GM10266 (cell line): Measurements from ENCODE around the gene DIP2C.

Source experiments
- DNase-seq: peaks from one replicate; pipeline ENCODE4 v3.0.0; 2012; ENCODE audit errors: extremely low spot score
- TF ChIP-seq, protein P1 (sequence below): IDR thresholded peaks from 2 replicates; pipeline ENCODE4 v1.5.1; 2012; ENCODE audit warnings: mild to moderate bottlenecking, low read depth; ENCODE audit not compliant: control insufficient read depth, insufficient read depth; ENCODE audit errors: missing control alignments

Gene DIP2C

DNA sequence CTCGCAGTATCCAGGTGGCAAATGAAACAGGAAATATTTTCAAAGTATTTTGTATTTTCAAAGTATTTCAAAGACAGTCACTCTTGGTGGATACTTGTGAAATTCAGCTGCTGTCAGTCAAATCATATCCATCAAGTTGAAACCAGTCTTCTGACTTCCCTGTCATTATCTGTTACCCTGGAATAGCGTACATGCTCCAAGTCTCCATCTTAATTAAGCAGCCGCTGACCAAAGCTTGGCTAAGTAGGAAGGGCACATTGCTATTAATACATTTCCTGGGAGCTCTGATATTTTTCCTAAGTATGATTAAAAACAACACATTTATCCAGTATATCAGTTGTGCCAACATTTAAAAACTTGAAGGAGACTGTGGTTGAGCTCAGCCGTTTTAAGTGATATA lies 442.0 kb downstream of the DIP2C start:
- TF ChIP-seq, protein P1, sequence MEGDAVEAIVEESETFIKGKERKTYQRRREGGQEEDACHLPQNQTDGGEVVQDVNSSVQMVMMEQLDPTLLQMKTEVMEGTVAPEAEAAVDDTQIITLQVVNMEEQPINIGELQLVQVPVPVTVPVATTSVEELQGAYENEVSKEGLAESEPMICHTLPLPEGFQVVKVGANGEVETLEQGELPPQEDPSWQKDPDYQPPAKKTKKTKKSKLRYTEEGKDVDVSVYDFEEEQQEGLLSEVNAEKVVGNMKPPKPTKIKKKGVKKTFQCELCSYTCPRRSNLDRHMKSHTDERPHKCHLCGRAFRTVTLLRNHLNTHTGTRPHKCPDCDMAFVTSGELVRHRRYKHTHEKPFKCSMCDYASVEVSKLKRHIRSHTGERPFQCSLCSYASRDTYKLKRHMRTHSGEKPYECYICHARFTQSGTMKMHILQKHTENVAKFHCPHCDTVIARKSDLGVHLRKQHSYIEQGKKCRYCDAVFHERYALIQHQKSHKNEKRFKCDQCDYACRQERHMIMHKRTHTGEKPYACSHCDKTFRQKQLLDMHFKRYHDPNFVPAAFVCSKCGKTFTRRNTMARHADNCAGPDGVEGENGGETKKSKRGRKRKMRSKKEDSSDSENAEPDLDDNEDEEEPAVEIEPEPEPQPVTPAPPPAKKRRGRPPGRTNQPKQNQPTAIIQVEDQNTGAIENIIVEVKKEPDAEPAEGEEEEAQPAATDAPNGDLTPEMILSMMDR: no peak
- DNase-seq: no peak

DNA sequence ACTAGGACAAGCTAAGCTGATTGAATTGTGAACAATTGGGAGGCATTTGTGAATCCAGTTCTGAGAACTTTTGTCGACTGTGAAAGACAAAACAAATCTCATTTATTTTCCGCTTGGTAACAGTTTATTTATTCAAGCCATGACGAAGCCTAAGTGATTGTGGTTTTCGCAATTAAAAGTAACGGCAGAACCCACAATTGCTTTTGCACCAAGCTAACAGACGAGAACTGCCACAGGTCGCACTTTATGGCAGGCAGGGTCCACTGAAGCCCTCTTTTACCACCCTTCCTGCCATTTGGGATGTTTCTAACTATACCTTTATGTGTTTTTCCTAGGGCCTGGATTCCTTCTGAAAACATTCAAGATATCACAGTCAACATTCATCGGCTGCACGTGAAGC lies 443.0 kb downstream of the DIP2C start:
- no peak for DNase-seq
- TF ChIP-seq, protein P1: no peak

DNA sequence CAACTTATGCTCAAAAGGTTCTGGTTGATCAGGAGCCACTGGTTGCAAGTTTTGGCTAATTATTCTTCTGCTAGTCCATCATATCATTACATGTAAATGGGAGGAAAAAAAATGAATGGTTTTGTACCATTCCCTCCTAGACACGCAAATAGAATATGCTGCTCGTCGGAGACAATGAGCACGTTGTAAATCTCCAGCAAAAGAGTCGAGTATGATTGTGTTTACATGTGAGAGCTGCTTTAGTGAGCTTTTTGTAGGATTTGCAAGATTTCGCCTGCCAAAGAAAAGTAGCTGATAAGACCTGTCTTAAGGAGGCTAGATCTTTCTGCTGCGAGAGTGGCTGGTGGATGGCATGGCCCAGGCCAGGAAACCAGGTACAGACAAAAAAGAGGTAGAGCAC lies 445.2 kb downstream of the DIP2C start:
- TF ChIP-seq, protein P1: no peak
- no peak for DNase-seq

DNA sequence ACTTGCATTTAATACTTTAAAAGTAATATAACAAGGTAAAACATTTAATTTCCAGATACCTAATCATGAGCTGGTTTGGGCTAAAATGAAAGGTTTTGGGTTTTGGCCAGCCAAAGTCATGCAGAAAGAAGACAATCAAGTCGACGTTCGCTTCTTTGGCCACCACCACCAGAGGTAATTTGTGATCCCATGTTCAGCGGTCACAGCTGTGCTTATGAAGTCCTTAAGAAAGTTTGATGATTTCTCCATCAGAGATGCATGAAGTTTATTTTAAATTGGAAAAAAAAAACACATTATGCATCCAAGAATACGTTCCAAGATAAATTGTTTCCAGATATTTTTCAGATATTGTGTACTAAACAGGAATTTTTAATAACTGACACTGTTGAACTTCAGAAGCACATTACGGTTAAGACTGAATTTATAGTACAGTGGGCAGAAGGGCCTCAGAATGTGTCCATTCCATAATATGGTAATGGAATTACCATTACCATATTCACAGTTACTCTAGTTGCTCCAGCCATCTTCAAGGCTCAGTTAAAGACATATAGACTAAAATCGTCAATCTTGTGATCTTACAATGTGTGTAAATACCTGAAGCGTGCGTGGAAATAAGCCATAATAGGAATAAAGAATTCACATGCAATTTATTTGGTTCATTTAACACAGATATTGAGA lies 447.4 kb downstream of the DIP2C start:
- TF ChIP-seq, protein P1: no peak
- no peak for DNase-seq

DNA sequence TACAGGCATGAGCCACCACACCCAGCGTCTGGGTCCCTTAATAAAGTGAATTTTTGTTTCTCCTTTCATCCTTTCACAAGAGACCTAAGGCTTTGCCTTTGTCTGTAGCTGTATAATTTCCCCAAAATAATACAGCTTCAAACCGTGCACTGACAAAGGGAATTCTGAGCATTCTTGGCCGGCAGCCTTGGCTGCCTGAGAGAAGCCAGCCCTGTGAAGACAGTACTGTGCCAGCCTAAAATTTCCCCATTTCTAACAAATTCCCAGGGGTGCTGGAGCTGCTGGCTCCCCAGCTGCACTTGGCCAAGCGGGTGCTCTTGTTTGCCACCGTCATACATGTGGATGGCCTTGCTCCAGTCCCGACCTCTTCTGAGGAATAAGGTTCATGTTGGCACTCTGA lies 448.0 kb downstream of the DIP2C start:
- DNase-seq: no peak
- TF ChIP-seq, protein P1: no peak

DNA sequence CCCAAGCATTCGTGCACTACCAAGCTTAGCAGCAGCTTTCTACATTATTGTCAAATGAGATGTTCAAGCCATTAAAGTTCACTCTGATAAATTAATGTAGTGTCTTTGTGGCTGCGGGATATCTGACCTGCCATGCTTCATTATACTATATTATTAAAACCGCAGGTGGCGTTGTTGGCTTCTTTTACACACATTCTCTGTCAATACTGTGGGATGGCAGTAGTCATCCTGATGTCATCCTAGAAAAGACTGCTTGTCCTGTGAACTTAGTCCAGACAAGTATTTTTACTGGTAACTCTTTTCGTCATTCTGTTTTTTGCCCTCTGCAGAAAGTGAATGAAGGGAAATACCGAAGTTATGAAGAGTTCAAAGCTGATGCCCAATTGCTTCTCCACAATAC lies 450.4 kb downstream of the DIP2C start:
- TF ChIP-seq, protein P1: no peak
- no peak for DNase-seq

DNA sequence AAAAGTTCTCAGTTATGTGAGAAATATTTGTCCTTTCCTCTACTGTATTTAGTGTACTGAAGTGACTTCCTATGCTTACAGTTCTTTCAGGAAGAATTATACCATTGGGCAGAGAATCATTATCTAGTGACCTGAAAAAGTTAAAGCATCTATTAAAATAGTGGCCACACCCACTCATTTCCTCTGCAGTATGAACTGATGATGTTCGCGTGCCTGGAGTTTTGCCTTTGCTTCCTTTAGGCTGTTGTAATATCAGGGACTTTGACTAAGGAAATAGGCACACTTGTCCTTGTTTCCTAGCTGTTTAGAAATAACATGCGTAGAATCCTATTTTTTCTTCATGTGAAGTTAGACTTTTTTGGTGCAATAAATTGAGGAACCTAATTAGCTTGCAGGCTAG lies 453.6 kb downstream of the DIP2C start:
- TF ChIP-seq, protein P1: no peak
- DNase-seq: no peak
